HG03108 (cell line): ENCODE measurements around the gene STAT3.
"Not testable (repeated sequence)": the region's sequence is repeated elsewhere in the genome, so short reads cannot be mapped to it uniquely, and the experiment has no call there.

ENCODE experiments used
- ATAC-seq: cut with Tn5 transposase; IDR thresholded peaks from one replicate; pipeline ENCODE4 v1.9.1; 2021; ENCODE audit warnings: moderate library complexity; ENCODE audit not compliant: unreplicated experiment

Gene STAT3

GRCh38 chr17:42264366-42264765 is 123.9 kb downstream of the STAT3 start:
- ATAC-seq = not testable (repeated sequence)
